CD4-positive, alpha-beta T cell treated with Interleukin-15 for 1 hour (primary cell): Measurements from ENCODE around the gene FAM221B.
A peak's percentile ranks its signal among the peaks of the same experiment; 100 is the strongest.

Experiments
- DNase-seq: peaks from one replicate; pipeline ENCODE4 v3.0.0-alpha.2; 2020

Gene FAM221B, protein sequence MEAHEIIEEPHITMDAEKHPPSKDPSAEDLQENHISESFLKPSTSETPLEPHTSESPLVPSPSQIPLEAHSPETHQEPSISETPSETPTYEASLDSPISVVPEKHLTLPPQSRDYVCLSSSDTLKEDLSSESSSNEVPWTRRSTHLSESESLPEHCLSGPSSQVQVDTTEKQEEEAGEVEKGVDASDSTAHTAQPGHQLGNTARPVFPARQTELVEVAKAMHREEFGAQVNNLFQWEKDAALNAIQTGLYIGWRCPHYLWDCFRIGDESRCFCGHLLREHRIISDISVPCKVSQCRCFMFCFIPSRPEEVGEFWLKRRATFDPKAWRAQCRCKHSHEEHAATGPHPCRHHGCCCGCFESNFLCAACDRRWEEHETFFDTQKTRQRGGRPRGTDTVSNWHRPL

DNA sequence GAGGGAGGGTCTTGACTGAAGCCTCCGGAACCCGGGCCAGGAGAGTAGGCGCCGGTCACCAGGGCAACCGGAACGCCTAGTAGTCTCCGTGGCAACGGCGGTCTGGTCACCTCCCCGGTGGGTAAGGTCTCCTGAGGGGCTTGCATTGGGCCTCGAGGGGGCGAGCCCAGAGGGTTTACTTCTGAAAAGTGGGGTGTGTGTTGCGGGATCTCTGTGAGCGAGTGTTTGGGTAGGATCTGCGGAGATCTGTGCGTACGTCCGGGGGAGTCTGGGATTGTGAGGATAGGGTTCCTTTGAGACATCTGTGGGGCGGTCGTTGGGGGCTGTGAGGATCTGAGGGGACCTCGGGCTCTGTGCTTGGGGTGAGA, at the start of gene FAM221B:
Gene FAM221B, minus strand, starts transcription at position 17 of the 368 bp plus-strand sequence. CDS start 2,571 bp downstream, outside the sequence.
- no peak for DNase-seq

DNA sequence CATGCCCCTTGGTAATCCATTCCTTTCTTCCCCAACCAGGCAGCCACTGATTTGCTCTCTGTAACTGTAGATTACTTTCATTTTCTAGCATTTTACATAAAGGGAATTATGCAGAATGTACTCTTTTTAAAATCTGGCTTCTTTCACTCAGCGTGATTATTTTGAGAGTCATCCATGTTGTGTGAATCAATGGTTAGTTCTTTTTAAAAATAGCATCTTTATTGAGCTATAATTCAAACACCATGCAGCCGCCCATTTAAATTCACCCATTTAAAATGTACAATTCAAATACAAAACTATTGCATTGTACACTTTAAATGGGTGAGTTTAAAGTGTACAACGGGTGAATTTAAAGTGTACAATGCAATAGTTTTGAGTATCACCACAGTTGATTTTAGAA, 44.0 kb upstream of the FAM221B start:
- DNase-seq: no peak

DNA sequence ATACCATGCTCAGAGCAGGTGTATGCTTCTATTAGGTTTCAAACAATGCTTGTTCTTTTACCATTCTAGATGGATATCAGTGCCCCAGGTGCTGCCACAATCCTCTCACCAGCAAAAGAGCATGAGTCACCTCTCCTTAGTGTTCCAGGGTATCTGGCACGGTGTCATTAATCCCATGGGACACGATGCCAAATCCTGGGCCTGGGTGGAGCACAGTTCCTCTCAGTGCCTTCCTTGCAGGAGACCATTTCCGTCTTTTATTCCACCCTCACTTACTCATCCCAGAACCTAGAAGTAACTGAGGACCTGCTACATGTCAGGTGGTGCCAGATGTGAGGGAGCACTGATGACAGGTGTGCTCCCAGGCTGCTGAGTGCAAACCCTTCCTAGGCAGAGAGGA, 43.0 kb upstream of the FAM221B start:
- DNase-seq: no peak

DNA sequence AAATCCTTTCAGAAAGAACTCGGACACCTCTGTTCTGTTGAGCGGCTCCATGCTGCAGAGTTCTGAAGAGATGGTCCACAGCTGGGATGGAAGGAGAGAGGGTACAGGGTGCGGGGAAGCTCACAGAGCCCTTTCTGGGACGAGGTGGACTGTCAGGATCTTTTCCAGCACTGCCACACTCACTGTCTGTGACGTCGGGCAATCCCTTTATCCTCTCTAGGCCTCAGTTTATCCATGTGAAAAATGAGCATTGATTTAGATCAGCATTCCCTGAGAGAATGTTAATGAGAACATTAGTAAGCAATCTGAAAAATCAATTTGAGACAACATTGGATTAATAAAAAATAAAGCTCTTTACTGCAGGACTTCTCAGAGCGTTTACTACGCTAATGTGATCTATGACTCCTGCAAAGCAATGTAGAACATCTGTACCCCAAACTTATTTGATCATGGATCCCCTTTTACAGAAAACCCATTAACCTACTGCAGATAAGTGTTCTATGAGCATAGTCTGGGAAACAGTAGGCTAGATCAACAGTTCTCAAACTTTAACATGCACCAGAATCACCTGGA, 41.9 kb upstream of the FAM221B start, which contains the start of gene OR13J1:
Gene OR13J1, minus strand, starts transcription at position 51 of the 573 bp plus-strand sequence. Its CDS starts 0 bp downstream, at position 51.
- DNase-seq: no peak

DNA sequence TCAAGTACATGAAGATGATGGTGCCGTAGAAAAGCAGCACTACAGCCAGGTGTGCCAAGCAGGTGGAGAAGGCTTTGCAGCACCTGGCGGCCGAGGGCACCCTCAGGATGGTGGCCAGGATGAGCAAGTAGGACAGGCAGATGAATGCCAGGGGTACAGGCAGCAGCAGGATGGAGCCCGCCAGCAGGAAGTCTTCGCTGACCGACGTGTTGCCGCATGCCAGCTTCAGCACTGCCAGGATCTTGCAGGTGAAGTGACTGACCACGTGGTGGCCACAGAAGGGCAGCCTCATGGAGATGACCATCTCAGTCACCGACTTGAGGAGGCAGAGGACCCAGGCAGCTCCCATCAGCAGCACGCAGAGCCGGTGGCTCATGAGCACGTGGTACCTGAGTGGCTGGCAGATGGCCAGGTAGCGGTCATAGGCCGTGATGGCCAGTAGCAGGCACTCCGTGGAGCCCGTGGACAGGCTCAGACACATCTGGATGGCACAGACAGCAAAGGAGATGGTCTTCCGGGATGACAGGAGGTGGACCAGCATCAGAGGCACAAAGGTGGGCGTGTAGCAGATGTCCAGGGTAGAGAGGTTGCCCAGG, 41.2 kb upstream of the FAM221B start:
- DNase-seq: no peak

DNA sequence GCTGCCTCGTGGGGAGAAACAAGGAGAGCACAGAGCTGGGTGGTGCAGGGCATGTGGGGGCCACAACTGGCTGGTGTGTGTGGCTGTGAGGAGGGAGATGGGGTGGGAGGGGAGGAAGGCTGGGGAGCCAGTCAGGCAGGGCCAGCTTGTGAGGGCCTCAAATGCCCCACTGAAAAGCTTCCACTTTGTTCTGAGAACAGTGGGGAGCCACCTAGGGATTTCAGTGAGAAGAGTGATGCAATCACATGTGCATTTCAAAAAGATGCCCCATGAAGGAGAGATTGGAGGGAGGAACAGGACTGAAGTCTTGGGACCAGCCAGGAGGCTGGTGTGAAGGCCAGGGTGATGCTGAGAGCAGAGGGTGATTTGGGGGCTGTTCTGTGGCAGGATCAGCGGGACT, 40.4 kb upstream of the FAM221B start:
- DNase-seq: no peak

DNA sequence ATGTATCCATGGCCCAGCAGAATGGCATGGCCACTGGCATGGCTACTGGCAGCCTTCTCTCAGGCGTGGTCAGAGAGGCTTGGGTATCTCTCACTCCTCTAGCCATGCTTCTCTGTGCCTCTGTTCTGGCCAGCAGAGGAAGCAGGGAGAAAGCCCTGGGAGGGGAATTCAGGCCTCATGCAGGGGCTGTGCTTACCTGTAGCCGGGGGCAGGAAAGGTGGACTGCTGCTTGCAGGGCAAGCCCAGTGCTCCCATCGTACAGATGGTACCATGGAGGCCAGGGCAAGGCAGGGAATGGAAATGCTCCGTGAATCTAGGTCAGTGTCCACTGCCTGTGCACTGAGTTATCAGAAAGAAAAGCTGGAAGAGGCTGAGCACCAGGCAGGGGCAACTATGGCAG, 39.0 kb upstream of the FAM221B start:
- DNase-seq: no peak

DNA sequence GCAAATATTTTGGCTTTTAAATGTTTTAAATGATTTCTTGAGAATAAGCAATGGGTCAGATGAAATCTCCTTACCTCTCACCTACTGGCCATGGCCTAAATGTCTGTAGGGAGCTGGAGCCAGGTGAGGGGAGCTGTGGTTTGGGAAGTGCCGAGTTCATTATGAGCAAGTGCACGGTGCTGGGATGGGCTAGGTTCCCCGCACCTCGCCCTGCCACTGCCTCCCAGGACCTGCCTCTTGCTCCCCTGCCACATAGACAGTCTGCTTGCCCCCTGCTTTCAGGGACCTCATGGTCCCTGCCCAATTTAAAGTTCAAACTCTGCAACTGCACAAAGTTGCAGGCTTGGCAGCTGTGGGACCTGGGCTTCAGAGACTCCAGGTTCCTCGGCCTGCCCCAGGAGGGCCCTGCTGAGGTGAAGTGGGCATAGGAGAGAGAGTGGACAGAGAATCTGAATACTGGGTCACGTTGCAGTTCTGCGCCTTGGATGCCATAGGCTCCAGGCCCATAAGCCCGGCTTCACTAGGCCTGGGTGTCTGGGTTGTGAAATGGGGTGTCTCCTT, 36.2 kb upstream of the FAM221B start:
- DNase-seq: no peak

DNA sequence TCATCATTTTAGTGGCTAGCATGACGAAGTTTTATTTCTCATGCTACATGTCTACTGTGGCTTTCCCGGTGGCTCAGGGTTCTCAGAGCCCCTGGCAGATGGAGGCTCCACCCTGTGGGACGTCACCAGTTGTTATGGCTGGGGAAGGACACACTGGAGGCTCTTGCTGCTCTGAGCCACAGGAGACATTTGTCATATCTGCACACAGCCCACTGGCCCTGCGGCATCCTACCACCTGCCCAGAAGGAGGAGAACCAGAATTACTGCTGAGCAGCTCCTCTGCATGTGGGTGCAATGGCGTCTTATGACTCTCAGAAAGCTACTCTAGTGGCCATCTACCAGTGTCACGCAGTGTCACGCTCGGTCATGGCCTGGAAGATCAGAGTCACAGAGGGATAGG, 35.1 kb upstream of the FAM221B start:
- DNase-seq: no peak

DNA sequence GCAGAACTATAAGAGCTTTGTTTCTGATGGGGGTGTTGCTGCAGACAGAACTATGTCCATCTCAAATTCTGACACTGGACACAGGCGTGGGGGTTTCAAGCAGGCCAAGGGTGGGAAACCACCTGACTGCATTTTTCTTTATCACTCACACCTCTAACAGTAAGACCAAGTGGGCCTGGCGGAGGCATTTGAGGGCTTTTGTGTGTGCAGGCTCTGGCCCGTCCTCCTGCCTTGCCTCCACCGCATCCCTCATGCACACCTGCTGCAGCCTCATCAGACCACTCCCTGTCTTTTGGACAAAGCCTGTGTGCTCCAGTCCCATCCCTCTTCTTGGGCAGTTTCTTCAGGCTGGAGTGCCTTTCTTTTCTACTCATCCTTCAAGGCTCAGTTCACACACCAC, 33.8 kb upstream of the FAM221B start:
- no peak for DNase-seq

DNA sequence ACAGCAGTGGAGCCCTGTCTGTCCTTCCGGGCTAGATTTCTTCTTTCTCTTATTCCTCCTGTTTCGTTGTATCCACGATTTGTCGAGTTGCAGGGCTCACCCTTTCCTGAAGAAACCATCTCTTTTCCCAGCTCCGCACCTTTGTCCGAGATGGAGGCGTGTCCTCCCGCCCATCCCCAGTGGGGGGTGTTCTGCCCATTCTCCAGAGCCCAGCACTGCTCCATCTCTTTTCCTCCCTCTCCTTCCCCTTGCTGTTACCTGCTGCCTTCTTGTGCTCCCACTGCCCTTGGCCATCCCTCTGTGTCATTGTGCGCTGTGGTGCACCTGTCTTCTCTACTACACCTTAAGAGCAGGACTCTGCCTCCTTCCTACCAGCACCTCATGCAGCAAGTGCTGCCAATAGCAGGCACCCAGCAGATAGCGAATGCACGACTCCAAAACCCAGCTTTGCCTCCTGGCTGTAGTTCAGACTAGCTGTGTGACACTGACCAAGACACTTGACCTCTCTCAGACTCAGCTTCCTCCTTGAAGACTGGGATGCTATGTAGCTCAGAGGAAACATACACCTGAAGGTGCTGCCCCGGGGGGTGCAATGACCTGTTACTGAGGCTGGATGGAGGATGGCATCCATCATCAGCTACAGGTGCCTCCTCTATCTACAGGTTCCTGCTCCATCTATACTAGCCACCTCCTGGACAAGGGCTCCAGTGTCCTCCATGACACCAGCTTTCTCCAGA, 32.8 kb upstream of the FAM221B start:
- DNase-seq: no peak

DNA sequence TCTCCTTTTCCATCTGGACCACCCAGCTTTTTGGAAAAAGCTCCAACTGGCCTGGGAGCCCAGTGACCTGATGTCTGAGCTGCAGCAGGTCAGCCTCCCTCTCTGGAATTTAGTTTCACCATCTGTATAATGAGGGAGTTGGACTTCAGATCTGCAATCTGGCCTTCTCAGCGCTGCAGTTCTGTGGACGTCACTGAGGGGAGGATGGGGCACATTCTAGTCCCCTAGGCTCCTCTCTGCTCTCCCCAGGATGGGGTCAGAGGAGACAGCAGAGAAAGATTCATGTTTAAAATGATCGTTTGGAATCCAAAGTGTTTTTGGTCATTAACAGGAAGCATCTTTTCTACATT, 31.4 kb upstream of the FAM221B start:
- no peak for DNase-seq

DNA sequence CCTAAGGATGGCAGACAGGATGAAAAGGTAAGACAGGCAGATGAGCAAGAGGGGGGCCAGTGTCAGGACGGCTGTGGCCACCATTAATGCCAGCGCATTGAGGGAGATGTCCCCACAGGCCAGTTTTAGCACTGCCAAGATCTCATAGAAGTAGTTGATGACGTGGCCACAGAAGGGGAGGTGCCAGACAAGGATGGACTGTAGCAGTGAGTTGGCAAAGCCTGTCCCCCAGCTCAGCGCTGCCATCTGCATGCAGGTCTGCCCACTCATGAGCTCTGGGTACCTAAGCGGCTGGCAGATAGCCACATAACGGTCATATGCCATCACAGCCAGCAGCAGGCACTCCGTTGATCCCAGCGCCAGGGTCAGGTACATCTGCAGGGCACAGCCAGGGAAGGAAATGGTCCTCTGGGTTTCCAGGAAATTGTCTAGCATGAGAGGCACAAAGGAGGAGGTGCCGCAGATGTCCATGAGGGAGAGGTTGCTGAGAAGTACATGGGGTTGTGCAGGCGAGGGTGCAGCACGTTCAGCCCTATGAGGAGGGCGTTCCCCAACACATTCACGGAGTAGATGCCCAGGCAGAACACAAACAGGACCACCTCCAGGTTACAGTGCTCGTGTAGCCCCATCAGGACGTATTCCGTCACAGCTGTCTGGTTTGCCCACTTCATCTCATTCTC, 30.9 kb upstream of the FAM221B start:
- DNase-seq: peak; percentile 52

DNA sequence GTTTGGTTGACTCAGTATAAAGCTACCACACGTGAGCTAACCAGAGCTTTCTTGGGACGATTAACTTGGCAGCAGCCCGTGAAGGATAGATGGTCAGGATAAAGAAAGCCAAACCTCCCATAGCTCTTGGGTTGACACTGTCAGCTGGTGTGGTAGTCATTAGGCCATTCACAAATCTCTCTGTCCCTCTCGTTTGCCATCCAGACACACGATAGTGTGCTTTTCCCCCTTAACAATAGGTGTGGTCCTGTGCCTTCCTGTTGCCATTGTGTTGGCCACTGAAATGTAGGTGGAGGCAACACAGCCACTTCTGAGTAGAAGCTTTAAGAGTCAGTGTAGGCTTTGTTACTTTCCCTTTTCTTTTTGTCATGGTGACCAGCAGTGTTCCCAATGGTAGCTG, 29.9 kb upstream of the FAM221B start:
- DNase-seq: no peak

DNA sequence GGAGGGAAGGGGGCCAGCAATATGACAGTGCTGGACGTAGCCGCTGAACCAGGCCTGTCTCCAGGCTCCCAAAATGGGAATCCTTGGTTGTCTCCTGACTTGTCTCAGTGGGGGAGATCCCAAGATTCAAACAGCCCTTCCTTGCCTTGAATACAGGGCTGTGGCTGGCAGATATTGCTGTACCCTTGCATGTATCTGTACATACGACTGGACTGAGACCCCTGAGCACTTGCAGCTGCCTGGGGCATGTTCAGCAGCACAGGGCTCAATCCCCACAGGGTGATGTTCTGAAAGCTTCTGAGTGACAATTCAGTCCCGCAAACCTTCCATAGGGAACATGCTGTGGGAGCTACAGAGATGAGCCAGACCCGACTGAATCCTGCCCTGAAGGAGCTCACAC, 28.4 kb upstream of the FAM221B start:
- no peak for DNase-seq

DNA sequence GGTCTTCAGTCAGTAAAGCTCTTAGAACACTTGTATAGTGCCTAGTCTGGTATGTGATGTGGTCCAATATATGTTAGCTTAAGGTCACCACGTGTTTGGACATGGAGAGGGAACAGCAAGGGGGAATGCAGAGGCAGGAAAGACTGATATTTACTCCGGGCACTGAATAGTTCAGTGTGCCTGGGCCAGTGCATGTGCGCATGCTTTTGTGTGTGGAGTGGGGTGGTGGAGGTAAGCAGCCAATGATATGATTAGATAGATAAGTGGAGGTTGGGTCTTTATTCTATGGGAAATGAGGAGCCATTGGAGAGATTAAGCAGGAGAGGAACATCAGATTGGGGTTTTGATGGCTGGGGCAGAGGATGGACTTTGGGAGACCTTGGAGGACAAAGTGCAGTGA, 27.7 kb upstream of the FAM221B start:
- DNase-seq: no peak

DNA sequence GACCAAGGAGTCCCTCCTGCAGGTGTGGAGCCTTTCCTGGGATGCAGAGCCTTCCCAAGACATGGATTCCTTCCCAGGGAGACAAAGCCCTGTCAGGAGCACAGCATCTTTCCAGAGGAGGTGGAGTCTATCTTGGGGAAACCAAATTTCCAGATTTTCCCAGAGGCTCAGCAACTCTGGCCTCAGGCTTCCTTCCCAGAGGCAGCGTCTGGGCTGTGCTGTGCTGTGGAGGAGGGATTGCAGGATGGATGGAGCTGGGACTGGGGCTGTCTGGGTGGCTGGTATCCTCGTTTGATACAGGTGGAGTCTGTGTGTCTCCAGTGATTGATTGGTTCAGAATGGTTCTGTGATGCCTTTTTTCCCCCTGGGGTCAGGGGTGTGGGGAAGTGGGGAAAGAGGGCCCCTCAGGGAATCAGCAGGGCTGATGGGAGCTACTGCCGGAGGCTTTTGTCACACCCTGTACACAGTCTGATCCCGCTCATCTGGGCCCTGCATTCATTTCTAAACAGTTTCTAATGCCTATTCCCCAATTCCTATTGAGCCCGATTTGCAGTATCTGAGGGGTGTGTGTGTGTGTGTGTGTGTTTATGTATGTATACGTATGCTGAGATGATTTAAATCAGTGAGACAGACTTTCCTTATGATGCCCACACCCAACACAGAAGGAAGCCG, 25.7 kb upstream of the FAM221B start:
- no peak for DNase-seq

DNA sequence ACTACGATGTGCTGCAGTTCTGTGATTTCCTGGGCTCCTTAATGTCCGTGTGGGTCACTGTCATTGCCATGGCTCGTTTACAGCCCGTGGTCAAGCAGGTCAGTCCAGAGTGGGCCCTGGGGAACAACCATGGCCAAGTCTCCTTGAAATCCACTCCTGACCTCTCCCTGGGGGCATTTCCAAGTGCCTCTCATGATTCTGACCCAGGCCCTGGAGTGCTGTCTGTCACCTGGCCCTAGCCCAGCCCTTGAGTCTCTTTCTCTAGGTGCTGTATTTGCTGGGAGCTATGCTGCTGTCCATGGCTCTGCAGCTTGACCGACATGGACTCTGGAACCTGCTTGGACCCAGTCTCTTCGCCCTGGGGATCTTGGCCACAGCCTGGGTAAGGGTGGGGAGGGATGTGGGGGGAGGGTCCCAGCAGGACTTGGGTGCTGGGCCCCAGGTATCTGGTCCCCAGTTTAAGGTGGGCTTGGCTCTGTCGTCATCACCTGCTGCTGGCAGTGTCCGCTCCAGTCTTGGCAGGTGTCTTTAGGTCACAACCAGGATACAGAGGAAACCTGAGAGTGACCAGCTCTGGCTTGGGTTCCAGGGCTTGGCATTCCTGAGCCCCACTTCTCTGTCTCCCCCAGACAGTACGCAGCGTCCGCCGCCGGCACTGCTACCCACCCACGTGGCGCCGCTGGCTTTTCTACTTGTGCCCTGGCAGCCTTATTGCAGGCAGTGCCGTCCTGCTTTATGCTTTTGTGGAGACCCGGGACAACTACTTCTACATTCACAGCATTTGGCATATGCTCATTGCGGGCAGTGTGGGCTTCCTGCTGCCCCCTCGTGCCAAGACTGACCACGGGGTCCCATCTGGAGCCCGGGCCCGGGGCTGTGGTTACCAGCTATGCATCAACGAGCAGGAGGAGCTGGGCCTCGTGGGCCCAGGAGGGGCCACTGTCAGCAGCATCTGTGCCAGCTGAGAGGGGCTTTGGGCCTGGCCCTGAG, 24.6 kb upstream of the FAM221B start:
- DNase-seq: no peak

DNA sequence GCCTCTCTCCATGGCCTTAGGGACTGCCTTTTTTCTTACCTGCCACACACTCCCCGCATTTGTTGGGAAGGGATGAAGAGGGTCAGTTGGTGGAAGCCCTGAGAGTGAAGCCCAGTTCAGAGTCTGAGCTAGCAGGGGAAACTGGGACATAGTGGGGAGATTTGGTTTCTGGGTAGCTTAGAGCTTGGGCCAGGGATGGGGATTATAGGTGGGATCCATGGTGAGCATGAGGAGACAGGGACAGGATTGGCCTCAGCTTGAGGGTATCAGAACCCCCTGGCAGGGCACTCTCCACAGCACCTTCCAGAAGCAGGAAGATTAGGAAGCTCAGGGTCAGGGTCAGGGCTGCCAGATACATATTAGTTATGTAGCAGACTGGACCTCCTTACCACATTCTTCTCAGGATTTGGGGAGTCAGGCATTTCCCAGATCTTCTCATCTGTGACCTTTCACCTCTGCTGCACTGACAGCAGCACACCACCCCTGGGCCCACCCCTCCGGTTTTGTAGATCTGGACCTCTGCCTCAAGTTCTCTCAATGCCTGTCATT, 23.8 kb upstream of the FAM221B start:
- no peak for DNase-seq

DNA sequence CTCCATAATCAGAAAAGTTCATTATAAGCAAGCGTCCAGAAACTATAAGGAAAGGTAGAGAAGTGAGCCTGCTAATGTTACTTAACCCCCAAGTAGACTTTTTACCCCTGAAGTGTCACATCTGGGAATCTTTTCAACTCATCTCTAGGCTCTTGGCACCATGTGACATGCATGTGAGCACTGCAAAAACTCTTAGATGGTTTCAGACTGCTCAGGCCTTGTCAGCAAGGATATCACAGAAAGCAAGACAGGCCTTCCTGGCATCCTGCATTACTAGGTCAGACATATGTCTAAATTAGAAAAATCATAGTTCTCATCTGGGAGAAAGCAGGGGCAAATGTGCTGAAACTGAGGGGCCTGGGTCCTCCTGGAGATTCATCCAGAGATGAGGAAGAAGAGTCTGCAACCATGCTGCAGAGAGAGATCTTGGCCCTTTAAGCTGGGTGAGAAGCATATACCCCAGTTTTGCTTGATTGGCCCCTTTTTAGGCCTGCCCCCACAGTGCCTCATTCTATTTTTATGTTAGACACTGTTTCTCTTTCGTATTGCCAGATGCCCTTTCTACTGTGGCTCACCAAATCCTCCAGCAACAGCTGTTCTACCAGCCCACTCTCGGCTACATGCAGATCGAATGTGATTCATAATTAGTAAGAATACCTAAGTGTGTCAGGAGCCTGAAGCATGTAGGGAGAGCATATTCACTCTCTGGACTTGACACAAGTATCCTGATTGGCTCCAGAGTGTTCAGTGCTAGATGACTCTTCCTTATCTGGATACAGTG, 19.4 kb upstream of the FAM221B start:
- DNase-seq: no peak
